HCT116 (cell line): ENCODE results near the gene MDH2.

ENCODE experiments used
- ATF3 ChIP-seq: IDR thresholded peaks from 2 replicates; pipeline ENCODE4 v1.6.1; 2012
- CTCF ChIP-seq, 3 experiments: fragments of 200-600 bp in 1 of 3; sonication (generic) in 1 of 3; IDR thresholded peaks in 2 of 3; conservative IDR thresholded peaks in 1 of 3; 2 replicates each; pipeline ENCODE4 v1.5.1; 2012 to 2017; ENCODE audit warnings: low read depth in 2 of 3, low read length in 2 of 3, antibody characterized with exemption in 1 of 3, borderline replicate concordance in 1 of 3, control low read depth in 1 of 3, mild to moderate bottlenecking in 1 of 3, mixed read lengths in 1 of 3, mixed run types in 1 of 3, moderate library complexity in 1 of 3; ENCODE audit not compliant: insufficient read depth in 1 of 3
- EGR1 ChIP-seq: IDR thresholded peaks from 2 replicates; pipeline ENCODE4 v1.6.1; 2012; ENCODE audit warnings: low read depth
- EZH2 ChIP-seq: fragments of 200-600 bp; sonication (generic); IDR thresholded peaks from 2 replicates; pipeline ENCODE4 v1.6.1; 2017; ENCODE audit warnings: antibody characterized with exemption, mixed run types
- JUND ChIP-seq: IDR thresholded peaks from 2 replicates; pipeline ENCODE4 v1.6.1; 2012
- POLR2A ChIP-seq: IDR thresholded peaks from 2 replicates; pipeline ENCODE4 v1.7.0; 2011; ENCODE audit warnings: borderline replicate concordance; ENCODE audit not compliant: insufficient read depth, insufficient read length; ENCODE audit errors: extremely low read depth
- POLR2AphosphoS5 ChIP-seq: IDR thresholded peaks from 2 replicates; pipeline ENCODE4 v1.6.1; 2011; ENCODE audit warnings: mild to moderate bottlenecking, low read depth, low read length, moderate library complexity
- REST ChIP-seq: IDR thresholded peaks from 2 replicates; pipeline ENCODE4 v1.6.1; 2012; ENCODE audit warnings: low read depth
- SIN3A ChIP-seq: IDR thresholded peaks from 2 replicates; pipeline ENCODE4 v1.6.1; 2012; ENCODE audit warnings: low read depth
- SRF ChIP-seq: IDR thresholded peaks from 2 replicates; pipeline ENCODE4 v1.6.1; 2012; ENCODE audit warnings: low read depth
- TCF7L2 ChIP-seq: IDR thresholded peaks from 2 replicates; pipeline ENCODE4 v1.7.0; 2011; ENCODE audit warnings: borderline replicate concordance, inconsistent platforms; ENCODE audit not compliant: insufficient read depth, insufficient read length; ENCODE audit errors: extremely low read depth
- YY1 ChIP-seq: IDR thresholded peaks from 2 replicates; pipeline ENCODE4 v1.6.1; 2011; ENCODE audit warnings: low read length, low read depth, moderate library complexity, mild to moderate bottlenecking; ENCODE audit not compliant: insufficient replicate concordance; ENCODE audit errors: extremely low read depth
- ZFX ChIP-seq: fragments of 450-650 bp; IDR thresholded peaks from 2 replicates; pipeline ENCODE4 v1.6.1; 2017
- ZNF274 ChIP-seq: fragments of 200-500 bp; sonication (Bioruptor generic); IDR thresholded peaks from 2 replicates; pipeline ENCODE4 v1.6.1; 2014; ENCODE audit warnings: mild to moderate bottlenecking, low read depth, low read length, inconsistent platforms

- TF ChIP-seq POLR2A (no peak), CTCF (IDR thresholded peaks at IDR 0.05 in 2 of 3, conservative IDR thresholded peaks at IDR 0.05 in 1 of 3; ENCODE audit: borderline replicate concordance in 1 of 3, insufficient read depth in 1 of 3, low read depth in 2 of 3, low read length in 2 of 3) (no peak), POLR2AphosphoS5 (no peak), REST (no peak), EZH2 (no peak), SIN3A (no peak), TCF7L2 (no peak), ZFX (no peak), JUND (no peak), ATF3 (no peak), EGR1 (no peak), YY1 (no peak), SRF (no peak), ZNF274 (no peak)
These were observed 15.6 kb downstream of the MDH2 start for GRCh38 chr7:76063525-76063924.
